NCI-H2029 (cell line): Measurements from ENCODE around the gene TMEM144.

Experiments used
- DNase-seq: peaks from one replicate; lab custom pipeline; 2025; lab: John Stamatoyannopoulos, UW

TMEM144 gene

GRCh38 chr4:158209825-158210807 lies at the start of gene TMEM144:
TSS of gene TMEM144 (plus strand) at chr4:158210486. CDS start at chr4:158212668, 2,182 bp downstream.
- peak; percentile 23 for DNase-seq

DNA sequence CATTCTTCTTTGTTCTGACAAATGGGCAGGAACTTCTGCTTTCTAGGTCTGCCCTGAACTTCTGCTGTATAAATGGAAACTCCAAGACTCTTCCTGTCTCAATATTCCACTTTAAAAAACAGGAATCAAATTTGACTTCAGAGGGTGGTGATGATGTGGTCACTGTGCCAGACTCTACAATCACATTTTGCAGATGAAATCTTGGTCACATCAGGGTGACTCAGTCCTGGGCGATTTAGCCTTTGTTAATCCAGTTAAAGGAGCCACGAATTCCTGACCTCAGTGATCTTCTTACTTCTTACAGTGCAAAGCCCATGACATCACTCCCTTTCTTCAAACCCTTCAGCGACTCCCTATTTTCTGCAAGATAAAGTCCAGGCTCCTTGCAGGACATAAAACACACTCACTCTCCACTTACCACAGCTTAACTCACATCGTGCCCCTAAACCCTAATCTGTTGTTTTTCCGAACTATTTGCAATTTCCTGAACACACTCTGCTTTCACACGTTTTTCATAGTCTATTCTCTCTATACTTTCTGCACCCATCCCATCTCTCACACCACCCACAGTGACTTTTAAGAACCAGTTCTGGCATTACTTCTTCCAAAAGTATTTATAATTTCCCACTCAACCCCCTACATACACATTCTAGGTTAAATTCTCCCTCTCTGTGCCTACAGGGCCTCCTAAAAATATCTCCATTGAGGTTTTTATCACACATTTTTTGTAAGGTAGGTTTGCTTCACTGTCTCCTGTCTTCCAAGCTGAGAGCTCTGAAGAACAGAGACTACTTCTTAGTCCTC lies 48.5 kb upstream of the TMEM144 start:
- no peak for DNase-seq

DNA sequence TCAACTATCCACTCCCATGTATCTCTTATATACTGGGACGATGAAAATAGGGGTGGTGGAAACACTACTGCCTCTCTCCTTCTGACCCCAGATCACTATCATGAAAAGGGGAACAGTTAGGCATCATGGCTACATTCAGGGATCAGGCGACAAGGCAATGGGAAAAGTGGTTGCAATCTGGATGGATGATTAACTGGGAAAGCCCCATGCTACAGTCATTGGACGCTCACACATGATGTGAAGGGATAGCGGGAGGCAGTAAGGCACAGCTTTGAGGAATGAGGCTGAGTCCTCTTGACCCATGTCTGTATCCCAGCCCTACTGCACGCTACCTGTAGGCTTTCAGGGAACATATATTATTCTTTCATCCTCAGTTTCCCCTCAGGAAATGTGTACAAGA lies 47.7 kb upstream of the TMEM144 start:
- no peak for DNase-seq

DNA sequence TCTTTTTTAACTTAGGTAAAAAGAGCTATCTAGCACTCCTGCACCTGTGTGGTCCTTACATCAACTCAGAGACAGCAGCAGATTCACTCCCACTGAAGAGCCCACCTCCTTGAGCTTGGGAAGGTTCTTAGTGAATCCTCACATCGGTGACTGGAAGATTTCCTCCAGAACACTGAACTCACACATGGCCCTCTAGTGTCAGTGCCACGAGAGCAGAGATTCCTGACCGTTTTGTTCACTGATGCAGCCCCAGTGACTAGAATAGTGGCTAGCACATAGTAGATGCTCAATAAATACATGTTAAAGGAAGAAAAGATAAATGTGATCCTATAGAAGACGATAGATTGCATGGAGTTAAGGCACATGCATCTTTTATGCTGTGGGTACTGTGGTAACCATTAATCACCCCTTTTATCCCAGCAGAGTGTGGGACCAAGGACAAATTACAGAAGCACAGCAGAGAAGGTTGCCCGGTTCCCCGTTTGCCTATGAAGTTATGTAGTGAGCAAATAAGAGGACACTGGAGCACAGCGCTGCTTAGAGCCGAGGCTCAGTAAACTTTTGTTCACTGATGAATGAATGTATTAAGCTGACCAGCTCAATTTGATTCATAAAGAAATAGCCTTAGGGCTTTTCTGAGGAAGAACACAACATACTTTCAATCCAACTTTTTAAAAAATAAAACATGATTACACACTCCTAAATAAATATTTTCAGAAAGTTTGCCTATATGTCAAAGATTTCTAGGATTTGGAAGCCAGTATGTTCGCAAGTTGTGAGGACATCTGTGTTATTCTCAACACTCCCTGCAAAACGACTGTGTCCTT lies 46.1 kb upstream of the TMEM144 start:
- no peak for DNase-seq

DNA sequence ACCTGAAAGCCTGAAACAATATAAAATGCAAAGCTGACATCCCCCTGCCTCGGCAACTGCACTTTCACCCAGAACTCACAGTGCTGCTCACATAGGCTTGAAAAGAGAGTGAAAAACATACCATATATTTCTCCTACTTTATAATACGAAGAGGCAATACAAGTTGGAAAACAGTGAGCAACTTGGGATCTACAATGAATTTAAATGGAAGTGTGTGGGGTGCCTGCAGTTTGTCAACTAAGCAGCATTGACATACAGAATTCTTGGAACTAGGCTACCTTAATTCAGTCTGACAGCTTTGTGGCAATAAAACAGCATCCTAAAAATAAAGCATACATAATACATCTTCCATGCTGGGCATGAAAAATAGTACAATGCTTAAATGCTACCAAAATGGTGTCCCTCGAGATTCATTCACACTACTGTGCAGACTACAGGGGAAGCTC lies 45.5 kb upstream of the TMEM144 start:
- DNase-seq = no peak

DNA sequence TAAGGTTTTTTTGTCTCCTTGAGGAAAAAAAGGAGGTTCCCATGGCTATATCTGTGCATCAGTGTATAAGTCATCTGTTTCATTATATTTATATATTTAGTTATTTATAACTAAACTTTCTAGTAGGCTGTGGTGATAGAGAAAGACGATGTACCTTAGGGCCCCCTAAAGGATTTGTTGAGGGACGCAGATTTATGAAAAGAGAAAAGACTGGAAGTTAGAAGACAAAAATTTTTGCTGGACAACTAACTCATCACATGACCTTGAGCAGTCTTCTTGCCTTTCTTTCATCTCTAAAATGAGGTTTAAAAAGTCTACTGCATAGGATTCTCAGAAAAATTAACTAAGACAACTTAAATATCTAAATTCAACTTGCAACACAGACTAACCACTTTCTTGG lies 43.6 kb upstream of the TMEM144 start:
- DNase-seq = no peak

DNA sequence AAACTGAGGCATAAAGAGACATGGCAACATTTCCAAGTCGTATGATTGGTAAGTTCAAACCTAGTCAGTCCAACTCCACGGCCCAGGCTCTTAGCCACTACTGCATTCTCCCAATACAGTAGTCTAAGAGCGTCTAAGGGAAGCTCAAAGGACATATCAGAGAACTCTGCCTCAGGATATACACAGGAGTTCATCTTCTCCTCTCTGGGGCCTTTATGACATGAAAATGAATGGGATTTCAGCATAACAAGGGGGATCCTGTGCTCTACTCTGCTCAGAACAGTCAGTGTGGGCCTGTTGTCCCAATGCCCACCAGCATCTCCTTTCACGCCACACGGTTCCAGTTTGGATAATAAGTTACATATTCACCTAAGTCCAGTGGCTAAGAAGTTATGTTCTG lies 41.7 kb upstream of the TMEM144 start:
- no peak for DNase-seq

GRCh38 chr4:158169506-158169905 lies 40.8 kb upstream of the TMEM144 start:
- DNase-seq = no peak

DNA sequence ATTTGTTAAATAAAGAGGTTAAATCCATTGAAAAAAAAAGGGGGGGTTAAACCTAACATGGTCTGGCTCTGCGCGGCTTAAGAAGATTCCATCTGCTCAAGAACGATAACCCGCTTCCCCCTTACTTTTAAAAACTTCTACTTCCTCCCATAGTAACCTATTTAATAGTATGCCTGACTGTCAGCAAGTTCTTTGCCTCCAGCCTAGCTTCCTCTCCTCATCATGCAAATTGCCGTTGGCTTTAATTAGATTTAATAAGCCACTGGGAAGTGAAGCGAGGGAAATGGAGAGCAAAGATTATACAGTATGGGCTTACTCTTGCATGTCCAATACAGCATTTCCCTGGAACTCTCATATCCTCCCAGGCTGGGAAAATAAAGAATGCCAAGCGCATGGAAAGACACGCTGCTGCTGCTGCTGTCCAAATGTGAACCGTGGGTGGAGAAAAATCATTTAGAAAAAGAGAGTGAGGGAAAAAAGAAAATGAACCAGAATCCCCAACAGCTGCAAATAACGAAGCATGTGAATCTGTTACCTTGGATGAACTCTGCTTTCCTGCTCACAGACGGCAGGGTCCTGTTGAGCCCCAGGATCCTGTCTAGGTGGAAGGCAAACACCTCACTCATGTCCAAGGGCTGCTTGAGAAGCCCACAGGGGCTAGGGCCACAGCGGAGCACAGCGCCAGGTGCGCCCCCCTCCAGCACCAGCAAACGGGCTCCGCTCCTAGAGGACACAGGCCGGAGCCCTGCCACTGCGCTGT lies 40.2 kb upstream of the TMEM144 start:
- DNase-seq = no peak

DNA sequence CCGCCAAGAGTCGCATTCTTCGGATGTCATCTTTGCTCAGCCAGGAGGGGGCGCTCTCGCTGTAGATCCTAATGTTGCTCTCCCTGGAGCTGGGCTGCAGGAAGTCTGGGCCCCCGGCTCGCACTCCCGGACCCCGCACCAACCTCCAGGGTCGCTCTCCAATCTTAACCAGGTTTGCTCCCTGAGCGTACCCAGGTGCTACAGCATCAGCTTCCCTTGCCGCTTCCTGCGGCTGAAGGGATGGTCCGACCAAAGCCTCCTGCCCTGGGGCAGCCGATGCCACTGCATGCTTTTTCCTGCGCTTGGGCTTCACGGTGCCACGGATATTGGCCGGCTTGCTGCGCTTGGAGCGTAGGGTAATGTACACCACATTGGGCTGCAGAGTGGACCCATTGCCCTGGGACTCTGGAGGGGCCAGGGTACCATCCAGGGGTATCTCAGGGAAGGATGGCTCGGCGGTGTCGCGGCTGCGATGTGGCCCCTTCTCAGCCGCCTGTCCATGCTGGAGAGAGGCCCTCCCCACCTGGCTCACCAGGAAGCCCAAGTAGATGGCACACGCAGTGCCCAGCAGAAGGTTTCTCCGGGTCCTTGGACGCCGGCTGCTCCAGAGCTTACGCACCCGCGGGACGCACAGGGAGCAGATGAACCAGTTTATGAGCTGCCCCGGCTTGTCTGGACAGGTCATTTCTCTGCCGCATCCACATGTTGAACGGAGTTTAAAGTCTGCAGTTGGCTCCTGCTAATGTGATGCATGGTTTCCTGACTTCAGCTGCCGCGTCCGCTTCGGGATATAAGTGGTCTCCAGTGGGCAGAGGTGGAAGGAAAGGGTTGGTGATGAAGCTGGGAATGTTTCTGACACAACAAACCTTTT lies 39.4 kb upstream of the TMEM144 start:
- no peak for DNase-seq

DNA sequence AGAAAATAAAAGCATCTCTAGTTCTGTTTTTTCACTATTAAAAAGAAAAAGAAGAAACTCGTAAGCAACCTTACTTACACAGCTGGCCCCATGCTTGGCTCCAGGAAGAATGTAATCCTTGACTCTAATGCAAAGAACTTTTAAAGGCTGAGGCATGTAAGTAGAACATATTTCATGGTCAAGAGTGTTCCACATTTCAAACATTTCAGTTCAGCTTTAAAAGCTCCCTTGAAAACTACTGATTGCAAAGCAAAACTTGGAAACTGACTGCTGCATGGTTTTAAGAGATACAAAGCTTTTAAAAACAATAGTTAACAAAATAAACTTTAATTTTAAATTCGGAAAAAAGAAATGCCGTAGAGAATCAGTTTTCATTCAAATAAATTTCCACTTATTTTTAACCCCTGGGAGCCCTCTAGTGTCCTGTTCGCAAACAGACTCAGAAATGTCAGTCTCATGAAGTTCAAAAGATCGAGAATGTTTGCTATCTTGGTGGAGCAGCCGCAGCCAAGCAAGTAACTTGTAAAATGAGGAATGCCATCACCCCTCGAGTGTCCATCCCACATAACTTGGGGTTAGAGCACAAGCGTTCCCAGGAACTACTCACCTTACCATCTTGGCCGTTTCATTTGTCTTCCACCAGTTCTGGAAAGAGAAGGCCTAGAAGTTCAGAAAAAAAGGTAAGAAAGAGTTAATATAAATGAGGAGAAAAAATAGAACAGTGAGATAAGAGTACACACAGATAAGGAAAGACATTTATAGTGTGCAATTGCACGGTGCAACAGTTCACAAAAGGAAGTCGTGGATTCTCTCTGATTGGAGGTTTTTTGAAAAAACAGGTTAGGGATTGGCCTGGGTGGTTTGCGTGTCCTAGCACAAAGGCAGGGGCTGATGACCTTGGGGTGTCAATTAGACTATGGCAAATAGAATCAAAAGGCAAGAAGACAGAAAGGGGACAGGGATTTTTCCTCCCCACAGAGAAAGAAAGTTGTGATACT lies 37.7 kb upstream of the TMEM144 start, which contains the start of gene GASK1B:
TSS of gene GASK1B (minus strand) at position 765 of the 998 bp plus-strand sequence. CDS start 1,650 bp downstream, outside the sequence.
- DNase-seq = no peak

- no peak for DNase-seq
Observed at GRCh38 chr4:158176108-158176507, 34.2 kb upstream of the TMEM144 start.

DNA sequence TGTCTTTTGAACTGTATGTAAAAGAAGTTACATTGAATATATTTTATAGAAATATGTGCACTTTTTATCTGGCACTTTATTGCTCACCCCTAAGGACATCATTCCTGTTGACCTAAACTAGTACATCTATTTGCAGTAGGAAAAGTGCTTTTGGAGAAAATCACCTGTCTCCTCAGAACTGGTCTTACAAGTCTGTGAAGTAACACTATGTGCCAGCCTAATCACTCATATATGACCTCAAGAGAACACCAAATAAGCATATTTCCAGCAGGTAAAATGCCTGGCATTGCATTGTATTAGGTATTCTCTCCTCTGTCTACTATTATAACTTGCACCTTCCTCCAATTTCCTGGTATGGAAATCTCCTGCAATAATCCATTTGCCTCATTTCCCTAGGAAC lies 33.5 kb upstream of the TMEM144 start:
- DNase-seq = no peak

- DNase-seq = no peak
Observed at GRCh38 chr4:158179465-158179864, 30.8 kb upstream of the TMEM144 start.

- no peak for DNase-seq
Observed at GRCh38 chr4:158181906-158182305, 28.4 kb upstream of the TMEM144 start.

DNA sequence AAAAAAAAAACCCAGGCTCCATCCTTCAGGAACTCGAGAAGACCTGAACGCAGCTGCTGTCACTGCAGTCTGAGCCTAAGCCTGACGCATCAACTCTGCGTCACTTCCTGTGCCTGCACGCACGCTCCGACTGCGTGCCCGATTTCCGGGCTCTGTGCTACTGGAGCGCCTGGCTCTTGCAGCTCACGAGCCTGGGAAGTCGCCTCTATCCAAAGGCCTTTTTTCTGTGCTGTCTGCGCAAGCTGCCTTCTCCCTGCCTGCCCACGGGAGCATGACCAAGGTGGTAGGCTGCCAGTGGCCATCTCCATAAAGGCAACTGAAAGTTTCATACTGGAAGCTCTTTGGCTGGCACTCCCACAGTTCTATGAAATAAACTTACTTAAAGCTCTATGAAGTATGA lies 27.6 kb upstream of the TMEM144 start:
- DNase-seq = peak; percentile 30

GRCh38 chr4:158186815-158187214 lies 23.5 kb upstream of the TMEM144 start:
- no peak for DNase-seq

DNA sequence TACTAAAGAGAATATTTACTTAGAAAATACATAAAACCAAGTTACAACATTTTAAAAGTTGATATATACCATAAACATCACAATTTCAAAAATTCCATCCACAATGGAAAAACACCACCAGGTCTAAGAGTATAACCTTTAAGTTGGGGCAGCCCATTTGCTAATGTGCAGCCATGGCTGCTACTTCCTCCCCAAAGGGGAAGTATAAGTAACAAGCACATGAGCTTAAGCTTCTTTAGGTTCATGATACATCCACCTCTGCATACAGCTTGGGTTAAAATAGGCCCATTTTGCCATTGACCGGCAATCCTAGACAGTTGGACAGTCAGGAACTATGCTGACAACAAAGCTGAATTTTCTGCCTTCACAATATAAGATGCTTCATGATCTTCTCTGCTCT lies 20.9 kb upstream of the TMEM144 start:
- DNase-seq = no peak

DNA sequence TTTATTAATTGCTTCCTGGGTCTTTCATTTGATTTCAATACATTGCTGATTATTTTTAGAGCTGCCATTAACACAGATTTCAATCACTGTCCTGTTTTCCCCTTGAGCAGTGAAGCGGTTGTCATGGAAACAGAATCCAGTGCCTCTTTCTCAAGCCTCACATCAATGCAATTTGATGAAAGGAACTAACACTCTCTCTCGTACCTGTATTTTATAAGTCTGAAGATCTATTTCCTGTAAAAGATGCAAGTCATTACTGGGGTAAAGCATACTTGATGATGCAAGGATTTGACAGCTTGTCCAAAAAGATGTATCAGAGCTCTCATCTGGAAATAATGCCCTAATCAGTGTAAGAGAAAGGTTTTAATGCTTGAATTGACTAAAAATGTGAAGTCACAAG lies 19.6 kb upstream of the TMEM144 start:
- no peak for DNase-seq
